Gastroesophageal sphincter (tissue), 3 donors: ENCODE data around the gene RNASE2.
"Not testable (repeated sequence)": the region's sequence is repeated elsewhere in the genome, so short reads cannot be mapped to it uniquely, and the experiment has no call there.

Experiments used
- EP300 ChIP-seq: sonication (generic); formaldehyde crosslinking; IDR thresholded peaks from one replicate; pipeline ENCODE4 v1.6.1; 2017; ENCODE audit warnings: antibody characterized with exemption, mild to moderate bottlenecking
- POLR2A ChIP-seq, 2 donors: fragments of 450-650 bp; IDR thresholded peaks; one replicate each; pipeline ENCODE4 v1.6.1; 2017; ENCODE audit warnings: antibody characterized with exemption in 2 of 2, mild to moderate bottlenecking in 2 of 2, moderate library complexity in 1 of 2
- POLR2AphosphoS5 ChIP-seq: sonication (generic); formaldehyde crosslinking; IDR thresholded peaks from one replicate; pipeline ENCODE4 v1.6.1; 2017; ENCODE audit warnings: antibody characterized with exemption
- TF ChIP-seq, protein P1 (sequence below), 4 experiments: fragments of 200-600 bp in 2 of 4; fragments of 450-650 bp in 2 of 4; sonication (generic) in 1 of 4; IDR thresholded peaks; one replicate each; pipeline ENCODE4 v1.5.1; 2017 to 2019; ENCODE audit warnings: antibody characterized with exemption in 4 of 4, mild to moderate bottlenecking in 2 of 4, moderate library complexity in 2 of 4

DNA sequence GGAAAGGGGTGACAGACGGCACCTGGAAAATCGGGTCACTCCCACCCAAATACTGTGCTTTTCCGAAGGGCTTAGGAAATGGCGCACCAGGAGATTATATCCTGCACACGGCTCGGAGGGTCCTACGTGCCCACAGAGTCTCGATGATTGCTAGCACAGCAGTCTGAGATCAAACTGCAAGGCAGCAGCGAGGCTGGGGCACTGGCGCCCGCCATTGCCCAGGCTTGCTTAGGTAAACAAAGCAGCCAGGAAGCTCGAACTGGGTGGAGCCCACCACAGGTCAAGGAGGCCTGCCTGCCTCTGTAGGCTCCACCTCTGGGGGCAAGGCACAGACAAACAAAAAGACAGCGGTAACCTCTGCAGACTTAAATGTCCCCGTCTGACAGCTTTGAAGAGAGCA is 44.5 kb upstream of the RNASE2 start:
- TF ChIP-seq, protein P1, sequence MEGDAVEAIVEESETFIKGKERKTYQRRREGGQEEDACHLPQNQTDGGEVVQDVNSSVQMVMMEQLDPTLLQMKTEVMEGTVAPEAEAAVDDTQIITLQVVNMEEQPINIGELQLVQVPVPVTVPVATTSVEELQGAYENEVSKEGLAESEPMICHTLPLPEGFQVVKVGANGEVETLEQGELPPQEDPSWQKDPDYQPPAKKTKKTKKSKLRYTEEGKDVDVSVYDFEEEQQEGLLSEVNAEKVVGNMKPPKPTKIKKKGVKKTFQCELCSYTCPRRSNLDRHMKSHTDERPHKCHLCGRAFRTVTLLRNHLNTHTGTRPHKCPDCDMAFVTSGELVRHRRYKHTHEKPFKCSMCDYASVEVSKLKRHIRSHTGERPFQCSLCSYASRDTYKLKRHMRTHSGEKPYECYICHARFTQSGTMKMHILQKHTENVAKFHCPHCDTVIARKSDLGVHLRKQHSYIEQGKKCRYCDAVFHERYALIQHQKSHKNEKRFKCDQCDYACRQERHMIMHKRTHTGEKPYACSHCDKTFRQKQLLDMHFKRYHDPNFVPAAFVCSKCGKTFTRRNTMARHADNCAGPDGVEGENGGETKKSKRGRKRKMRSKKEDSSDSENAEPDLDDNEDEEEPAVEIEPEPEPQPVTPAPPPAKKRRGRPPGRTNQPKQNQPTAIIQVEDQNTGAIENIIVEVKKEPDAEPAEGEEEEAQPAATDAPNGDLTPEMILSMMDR (IDR thresholded peaks at IDR 0.05): not testable (repeated sequence)
- TF ChIP-seq EP300; POLR2AphosphoS5; POLR2A (IDR thresholded peaks at IDR 0.05): not testable (repeated sequence)
